ENCODE data around the gene PTPRN2.
"Not testable (repeated sequence)": the region's sequence is repeated elsewhere in the genome, so short reads cannot be mapped to it uniquely, and the experiment has no call there.

Gene PTPRN2

DNA sequence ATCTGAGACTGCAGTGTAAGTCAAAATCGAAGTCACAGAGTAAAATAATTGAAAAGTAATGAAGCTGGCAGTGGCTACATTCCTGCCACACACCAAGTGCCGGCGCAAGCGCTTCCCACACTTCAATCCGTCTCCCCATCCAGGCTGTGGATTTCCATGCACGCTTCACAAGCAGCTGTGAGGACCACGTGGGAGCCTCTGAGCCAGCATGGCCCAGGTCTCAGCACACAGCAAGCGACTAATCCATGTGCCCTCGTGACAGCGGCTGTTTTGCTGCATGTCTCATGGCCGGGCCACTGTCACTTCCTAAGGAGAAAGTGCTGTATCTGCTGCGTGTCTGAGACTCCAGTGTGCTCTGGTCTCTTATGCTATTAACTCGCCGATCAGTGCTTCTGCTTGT lies 683.9 kb downstream of the PTPRN2 start:
- no peak for DNase-seq

DNA sequence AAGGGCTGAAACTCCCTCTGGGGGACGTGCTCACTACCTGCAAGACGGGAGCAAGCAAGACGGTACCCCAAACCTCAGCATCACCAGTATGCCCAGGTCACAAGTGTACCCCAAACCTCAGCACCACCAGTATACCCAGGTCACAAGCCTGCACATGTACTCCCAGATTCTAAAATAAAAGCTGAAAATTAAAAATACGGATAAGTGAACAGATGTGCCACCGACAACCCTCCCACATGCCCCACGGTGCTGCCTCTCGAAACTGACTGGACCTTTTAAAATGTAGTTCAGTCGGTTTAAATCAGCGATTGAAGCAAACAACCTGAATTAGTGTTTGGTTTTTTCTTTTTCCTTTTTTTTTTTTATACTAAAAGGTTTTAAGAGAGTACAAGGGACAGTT lies 684.3 kb downstream of the PTPRN2 start:
- no peak for DNase-seq

DNA sequence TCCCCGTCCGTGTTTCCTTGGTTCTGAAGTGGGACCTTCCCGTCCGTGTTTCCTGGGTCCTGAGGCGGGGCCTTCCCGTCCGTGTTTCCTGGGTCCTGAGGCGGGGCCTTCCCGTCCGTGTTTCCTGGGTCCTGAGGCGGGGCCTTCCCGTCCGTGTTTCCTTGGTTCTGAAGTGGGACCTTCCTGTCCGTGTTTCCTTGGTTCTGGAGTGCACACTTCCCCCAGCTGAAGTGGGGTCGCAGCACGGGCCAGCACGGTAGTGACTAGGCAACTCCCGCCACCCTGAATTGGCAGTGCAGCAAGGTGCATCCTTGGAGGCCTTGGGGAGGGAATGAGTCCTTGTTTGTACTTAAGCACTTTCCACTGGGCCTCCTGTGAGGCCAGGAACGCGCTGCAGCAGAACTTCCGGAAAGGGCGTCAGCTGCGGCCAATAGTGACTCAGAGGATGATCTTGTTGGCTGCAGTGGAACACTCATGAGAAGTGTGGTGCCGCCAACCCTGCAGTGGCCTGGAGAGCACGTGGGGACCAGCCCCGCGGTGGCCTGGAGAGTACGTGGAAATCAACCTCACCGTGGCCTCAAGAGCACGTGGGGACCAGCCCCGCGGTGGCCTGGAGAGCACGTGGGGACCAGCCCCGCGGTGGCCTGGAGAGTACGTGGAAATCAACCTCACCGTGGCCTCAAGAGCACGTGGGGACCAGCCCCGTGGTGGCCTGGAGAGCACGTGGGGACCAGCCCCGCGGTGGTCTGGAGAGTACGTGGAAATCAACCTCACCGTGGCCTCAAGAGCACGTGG lies 685.6 kb downstream of the PTPRN2 start:
- not testable (repeated sequence) for DNase-seq

DNA sequence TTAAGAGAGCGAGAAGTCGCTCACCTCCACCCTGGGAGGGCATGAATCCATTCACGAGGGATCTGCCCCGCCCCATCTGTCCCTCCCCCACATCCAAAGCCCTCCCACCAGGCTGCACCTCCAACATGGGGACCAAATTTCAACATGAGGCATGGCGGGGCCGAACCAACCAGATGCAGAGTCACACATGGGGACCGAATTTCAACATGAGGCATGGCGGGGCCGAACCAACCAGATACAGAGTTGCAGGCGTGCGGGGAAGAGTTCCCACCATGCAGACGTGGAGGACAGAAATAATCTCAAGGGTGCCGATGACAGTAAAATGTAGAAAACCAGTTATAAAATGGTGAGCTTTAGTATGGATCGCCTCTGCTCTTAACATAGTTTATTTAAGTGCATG lies 686.5 kb downstream of the PTPRN2 start:
- DNase-seq: no peak

DNA sequence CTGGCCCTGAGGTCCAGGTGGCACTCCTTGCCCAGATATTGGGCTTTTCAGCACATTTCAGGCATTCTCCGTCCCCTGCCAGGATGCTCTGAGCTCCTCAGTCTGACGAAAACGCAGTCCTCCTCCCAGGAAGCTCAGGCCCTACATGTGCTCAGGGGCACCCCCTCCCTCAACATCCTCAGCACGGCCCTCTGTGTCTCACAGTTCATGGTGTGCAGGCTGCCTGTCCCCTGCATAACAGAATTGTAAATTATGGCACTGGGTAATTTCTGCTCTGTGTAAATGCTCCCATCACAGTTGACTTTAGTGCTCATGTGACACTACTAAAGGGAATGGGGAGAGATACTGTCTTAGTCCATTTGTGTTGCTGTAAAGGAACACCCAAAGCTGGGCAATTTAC lies 687.1 kb downstream of the PTPRN2 start:
- no peak for DNase-seq

DNA sequence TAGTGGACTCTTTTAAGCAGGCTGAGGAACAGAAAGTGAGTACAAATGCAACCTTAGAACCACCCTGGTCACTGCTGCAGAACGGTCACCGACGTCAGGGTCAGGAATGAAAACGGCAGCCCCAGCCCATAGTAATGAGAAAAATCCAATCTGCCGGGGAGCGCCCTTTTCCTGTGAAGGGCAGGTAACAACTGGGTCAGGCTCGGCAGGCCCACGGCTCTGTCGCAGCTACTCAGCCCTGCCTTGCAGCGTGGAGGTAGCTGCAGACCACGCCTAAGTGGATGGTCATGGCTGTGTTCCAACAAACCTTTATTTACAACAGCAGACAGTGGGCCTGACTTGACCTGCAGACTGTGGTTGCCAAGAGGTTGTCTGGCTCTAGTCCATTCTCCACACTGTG lies 687.6 kb downstream of the PTPRN2 start:
- no peak for DNase-seq

DNA sequence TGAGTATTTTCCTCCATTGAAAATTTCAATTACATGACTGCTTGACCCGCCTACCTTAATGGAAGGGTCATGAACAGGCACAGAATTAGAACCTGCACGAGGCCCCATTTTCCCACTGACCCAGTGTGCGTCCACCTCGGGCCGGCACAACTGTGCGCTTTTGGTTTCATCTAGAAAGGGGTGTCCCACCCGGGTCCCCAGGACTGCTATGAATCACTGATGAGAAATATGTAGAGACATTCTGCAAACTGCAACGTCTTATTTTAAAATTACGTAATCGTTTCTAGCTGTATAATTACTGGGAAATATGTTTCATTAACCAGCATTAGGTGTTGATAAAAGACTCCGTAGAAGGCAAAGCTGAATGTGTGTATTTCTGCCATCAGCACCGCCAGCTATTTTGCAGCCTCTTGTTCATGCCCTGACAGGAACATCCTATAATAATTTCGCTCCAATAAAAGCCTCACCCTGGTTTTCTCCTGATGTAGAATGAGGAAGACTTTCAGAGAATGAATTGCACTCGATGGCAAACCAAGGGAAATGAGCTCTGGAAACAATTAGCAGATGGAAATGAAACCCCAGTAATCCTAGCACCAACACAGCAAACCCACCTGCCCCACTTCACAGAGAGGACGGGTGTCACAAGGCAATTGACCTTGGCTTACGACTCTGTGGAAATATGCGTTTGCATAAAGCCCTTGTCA lies 688.7 kb downstream of the PTPRN2 start:
- no peak for DNase-seq

DNA sequence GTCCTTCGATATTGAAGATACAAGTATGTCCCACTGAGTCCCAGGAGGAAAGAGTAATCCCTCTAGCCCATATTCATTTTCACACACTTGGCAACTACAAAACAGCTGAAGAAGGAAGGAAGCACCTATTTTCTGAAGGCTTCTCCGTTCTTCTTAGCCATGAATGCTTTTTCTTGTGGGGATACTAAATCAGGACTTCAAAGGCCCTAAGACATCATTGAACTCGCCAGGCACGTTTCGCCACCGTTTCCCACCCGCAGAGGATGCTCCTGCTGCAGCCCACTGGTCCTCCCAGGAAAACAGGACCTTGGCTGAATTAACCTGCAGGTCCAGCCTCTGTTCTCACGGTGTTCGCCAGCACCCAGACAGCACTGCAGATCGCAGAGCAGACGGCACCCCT lies 689.4 kb downstream of the PTPRN2 start:
- no peak for DNase-seq

DNA sequence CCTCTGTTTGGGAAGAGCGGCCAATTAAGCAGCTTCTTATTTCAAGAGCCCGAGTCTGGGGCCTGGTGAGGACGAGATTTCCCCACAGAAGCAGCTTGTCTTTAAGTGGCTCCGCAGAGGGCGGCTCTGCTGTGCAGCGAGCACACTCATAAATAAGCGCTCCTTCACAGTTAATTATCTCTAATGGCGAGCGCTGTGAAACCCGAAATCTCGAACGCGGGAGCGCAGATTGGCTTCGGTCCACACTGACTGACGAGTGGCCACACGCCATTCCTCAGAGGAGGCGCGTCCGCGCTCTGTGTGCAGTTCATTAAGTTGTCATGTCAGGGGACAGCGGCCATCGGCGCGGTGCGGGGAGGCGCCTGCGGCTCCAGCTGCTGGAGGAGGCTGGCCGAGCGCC lies 689.9 kb downstream of the PTPRN2 start:
- DNase-seq: no peak

DNA sequence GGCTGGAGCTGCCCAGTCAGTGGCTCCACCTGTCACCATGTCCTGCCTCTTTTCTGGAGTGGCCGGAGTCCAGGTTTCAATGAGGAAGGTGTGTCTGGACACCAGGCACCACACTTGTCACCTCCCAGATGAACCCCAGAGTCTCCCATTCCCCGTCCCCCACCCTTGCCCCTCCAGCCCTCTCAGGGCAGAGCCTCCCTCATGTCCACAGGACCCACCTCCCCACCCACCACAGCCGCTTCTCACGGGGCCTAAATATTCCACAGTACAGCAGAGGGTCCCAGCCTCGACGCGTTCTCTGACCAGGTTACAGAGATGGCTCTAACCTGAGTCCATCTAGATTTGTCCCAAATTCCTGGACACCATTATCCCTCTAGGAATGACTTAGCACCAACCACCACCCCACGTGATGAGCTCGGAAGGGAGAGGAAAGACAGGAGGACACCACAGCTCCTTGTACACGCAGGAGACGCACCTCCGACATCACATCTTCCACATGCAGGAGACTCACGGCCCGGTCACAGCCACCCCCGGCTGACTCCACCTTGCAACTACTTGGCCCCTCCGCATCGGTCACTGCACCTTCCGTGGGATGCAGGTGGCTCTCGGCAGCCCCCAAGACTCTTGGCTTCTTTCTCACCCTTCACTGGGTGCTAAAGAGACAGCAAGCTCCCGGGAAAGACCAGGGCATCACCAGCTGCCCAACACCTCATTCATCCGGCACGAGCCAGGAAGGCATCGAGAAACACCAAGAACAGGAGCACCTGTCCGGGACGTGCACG lies 690.7 kb downstream of the PTPRN2 start:
- no peak for DNase-seq

DNA sequence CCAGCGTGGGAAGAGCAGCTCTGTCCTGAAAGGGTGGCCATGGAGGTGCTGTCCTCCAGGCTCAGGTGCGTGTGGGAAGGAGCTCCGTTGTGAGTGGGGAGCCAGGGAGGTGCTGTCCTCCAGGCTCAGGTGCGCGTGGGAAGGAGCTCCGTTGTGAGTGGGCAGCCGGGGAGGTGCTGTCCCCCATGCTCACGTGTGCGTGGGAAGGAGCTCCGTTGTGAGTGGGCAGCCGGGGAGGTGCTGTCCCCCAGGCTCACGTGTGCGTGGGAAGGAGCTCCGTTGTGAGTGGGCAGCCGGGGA lies 691.3 kb downstream of the PTPRN2 start:
- DNase-seq: not testable (repeated sequence)

DNA sequence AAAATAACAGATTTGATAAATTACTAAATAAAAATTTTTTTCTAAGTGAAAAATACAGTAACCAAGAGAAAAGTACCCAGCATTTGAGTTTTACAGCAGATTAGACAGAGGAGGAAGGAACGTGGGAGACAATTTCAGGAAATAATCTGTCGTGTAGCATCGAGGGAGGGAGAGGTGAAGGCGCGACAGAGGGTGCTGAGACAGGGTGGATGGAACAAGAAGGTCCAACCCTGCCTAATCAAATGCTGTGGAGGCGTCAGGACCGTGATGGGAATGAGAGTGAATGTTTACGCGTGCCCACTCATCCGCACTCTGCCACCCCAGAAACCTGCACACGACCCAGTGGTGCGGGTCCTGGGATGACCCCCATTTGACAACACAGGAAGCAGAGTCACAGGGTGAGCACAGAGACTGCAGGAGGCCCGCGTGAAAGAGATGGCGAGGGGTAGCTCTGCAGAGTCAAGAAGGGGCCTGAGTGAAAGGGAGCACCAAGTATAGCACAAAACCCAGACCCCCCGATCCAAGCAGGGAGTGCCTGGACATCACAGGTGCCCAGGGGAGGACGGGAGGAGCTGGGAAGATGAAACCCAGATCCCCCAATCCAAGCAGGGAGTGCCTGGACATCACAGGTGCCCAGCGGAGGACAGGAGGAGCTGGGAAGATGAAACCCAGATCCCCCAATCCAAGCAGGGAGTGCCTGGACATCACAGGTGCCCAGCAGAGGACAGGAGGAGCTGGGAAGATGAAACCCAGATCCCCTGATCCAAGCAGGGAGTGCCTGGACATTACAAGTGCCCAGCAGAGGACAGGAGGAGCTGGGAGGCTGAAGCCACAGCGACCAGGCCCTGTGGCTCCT lies 691.9 kb downstream of the PTPRN2 start:
- no peak for DNase-seq

DNA sequence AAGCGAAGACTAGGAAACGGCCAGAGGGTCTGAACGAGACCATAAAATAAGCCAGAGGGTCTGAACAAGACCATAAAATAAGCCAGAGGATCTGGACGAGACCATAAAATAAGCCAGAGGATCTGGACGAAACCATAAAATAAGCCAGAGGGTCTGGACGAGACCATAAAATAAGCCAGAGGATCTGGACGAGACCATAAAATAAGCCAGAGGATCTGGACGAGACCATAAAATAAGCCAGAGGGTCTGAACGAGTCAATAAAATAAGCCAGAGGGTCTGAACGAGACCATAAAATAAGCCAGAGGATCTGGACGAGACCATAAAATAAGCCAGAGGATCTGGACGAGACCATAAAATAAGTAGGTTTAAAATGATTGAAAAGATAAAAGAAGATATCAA lies 692.5 kb downstream of the PTPRN2 start:
- not testable (repeated sequence) for DNase-seq

DNA sequence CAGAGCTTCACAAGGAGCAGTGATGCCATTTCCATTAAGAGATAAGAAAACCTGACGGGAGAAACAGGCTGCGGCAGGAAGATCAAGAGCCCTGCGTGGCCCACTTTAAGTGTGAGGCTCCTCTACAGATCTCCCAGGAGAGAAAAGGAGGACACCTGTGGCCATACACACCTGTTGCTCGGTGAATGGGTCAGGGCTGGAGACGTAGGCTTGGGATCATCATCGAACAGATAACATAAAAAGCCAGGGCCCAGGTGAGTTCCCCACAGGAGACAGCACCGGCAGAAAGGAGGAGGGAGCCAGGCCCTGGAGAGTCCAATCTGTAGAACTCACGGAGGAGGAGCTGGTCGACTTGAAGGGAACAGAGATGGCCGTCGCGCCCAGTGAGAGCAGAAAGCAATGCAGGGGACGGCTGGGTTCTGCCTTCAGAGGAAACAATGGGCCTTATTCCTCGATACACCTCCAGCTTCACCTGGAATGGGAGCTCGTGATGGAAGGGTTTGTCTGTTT lies 694.0 kb downstream of the PTPRN2 start:
- no peak for DNase-seq

DNA sequence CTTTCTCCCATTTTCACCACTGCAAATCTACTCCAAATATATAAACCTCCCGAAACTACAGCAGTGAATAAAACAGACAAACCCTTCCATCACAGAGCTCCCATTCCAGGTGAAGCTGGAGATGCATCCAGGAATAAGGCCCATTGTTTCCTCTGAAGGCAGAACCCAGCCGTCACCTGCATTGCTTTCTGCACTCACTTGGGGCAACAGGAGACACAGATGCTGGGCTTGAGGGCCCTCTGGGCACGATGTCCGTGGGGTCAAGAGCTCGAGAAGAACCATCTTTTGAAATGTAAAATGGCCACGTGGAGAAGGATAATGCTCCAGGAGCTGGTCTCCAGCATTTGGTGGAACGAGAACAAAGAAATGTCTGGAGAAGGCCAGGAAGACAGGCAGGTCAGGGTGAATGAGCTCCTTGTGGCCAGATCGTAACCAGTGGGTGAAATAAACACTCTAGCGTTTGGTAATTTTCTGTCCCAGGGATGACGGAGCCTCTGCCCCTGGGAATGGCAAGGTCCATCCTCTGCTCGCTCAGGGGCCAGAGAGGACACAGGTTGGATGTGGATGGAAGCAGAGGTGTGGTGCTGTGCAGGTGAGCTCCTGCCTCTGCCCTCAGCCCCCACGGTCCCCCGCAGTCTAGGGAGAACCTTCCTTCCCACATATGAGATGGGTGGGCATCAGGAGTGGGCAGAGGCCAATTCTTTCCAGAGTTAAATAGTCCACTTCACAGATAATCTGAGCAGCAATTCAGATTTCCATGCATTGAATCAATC lies 694.7 kb downstream of the PTPRN2 start:
- DNase-seq: no peak

DNA sequence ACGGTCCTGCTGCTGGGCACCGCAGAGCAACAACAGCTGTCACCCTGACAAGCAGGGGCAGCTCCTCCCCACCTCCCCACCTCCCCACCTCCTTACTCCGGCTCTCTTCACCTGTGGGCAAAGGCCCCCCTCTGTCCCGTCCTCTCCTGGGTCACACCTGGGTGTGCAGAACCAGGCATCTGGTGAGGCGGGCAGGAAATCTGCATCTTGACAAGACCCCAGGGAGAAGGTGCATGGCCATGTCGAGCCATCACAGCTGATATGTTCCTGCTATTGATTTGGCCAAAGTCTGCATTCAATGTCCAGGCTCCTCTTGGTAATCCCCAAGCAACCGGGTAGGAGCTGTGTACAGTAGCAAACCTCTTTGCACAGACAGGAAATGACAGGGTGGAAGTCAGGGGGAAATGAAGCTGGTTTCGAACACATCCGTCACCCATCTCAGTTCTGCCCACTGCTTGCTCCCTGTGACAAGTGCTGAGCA lies 696.7 kb downstream of the PTPRN2 start:
- DNase-seq: no peak

DNA sequence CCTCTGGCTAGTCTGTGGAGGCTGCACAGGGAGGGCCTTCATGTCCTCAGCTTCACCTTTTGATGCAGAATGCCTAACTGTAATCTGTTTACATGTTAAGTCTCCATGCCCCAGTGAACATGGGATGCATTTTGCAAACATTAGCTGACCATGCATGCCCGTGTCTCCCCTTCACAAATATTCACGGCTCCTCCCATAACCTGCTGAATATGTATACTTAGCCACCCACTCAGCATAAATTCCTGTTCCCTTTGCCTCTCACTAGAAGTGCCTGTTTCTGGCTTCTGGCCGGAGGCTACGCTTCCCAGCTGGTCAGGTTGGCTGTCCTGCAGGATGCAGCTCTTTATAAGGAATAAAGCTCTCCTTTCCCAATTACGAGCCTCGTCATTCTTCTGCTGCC lies 698.1 kb downstream of the PTPRN2 start:
- no peak for DNase-seq

DNA sequence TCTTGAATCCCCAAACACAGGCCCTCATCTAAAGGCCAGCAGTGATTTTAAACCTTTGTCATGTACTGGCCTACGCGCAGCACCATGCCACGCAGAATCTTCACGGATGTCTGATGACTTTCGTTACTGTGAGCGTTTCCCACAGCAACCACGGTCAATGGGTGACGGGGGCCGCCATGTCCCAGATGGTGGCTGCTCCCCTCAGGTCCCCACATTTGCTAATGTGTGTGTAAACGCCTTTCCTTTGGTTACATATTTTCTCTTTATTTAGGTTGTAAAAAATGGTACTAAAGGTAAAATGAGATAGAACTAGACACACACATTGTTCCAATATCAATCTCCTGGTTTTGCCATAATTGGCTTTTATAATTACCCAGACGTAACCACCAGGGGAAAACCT lies 699.0 kb downstream of the PTPRN2 start:
- DNase-seq: no peak

DNA sequence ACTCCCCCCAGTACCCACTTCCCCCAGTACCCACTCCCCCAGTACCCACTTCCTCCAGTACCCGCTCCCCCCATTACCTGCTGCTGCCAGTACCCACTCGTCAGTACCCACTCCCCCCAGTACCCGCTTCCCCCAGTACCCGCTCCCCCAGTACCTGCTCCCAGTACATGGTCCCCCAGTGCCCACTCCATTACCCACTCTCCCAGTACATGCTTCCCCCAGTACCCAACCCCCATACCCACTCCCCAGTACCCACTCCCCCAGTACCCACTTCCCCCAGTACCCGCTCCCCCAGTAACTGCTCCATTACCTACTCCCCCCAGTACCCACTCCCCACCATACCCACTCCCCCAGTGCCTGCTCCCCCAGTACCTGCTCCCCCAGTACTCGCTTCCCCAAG lies 700.2 kb downstream of the PTPRN2 start:
- no peak for DNase-seq

DNA sequence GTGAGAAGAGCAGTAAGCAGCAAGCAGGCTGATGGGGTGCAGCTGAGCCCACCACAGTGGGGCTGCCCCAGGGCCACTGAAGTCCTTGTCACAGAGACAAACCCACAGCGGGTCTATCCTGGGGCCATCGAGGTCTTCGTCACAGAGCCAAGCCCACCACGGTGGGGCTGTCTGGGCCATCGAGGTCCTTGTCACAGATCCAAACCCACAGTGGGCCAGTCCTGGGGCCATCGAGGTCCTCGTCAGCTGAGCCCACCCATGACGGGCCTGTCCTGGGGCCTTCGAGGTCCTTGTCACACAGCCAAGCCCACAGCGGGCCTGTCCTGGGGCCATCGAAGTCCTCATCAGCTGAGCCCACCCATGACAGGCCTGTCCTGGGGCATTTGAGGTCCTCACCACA lies 700.9 kb downstream of the PTPRN2 start:
- DNase-seq: no peak

DNA sequence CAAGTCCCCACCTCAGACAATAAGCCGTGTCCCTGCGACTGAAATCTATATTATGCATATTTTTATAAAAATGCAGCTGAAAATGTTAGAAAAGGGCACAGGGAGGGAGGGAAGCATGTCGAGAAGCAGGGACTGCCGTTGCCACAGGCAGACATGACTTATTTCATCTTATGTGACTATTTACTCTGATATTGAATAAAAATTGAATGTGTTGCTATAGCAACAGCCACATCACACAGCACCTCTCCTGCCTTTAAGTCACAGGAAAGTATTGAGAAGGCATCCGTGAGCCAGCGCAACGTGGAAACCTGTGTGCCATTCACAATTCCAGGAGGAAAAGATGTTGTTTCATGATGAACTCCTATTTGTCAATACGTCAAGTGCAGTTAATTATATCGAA lies 701.4 kb downstream of the PTPRN2 start:
- no peak for DNase-seq

DNA sequence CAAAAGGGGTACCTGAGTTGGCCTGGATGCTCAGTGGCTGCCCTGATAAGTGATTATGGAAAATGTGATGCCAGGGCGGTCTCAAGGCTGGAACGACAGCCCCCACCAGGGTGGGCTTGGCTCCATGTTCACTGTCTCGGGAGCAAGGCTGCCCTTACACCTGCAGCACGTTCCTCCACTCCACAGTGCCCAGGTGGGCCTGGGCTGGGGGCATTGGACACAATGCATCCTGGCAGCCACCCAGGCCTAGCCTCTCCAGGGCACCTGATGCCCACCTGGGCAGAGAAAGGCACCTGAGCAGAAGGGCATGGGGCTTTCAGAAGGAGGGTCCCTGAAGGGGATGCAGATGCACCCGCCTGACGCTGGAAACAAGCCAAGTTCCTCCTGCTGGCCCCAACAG lies 702.5 kb downstream of the PTPRN2 start:
- no peak for DNase-seq
